KOPT-K1 (cell line): ENCODE results near the gene WSCD1.

Experiments
- H3K27ac ChIP-seq: fragments of 200-600 bp; sonication (generic); 2 replicates; pipeline ENCODE4 v1.5.1; 2016; ENCODE audit warnings: antibody characterized with exemption, mild to moderate bottlenecking, low read depth, low read length; ENCODE audit not compliant: poor library complexity, severe bottlenecking
- H3K36me3 ChIP-seq: fragments of 200-600 bp; sonication (generic); 2 replicates; pipeline ENCODE4 v1.5.1; 2017; ENCODE audit warnings: antibody characterized with exemption, mild to moderate bottlenecking, low read length, moderate library complexity; ENCODE audit not compliant: insufficient read depth
- H3K9me3 ChIP-seq: fragments of 200-600 bp; sonication (generic); 2 replicates; pipeline ENCODE4 v1.5.1; 2017; ENCODE audit warnings: antibody characterized with exemption, low read length, mild to moderate bottlenecking; ENCODE audit not compliant: insufficient read depth, poor library complexity, severe bottlenecking

WSCD1 gene

GRCh38 chr17:6069539-6070429 is at the start of gene WSCD1:
Gene WSCD1 (plus strand): TSS chr17:6070379. CDS start chr17:6080659, 10,280 bp downstream.
- no peak within 1 kb of the TSS for H3K27ac ChIP-seq
- H3K9me3 ChIP-seq = no peaks in the 10 kb centered on the region
- no peaks in the 10 kb centered on the region for H3K36me3 ChIP-seq

- H3K27ac ChIP-seq = no peak overlapping the region
- no peaks in the 10 kb centered on the region for H3K36me3 ChIP-seq
- no peaks in the 10 kb centered on the region for H3K9me3 ChIP-seq
Observed at GRCh38 chr17:6021011-6021400, 49.2 kb upstream of the WSCD1 start.

GRCh38 chr17:6021627-6022026 is 48.6 kb upstream of the WSCD1 start:
- H3K9me3 ChIP-seq = no peaks in the 10 kb centered on the region
- no peaks in the 10 kb centered on the region for H3K36me3 ChIP-seq
- H3K27ac ChIP-seq = no peak overlapping the region

- no peaks in the 10 kb centered on the region for H3K9me3 ChIP-seq
- no peaks in the 10 kb centered on the region for H3K36me3 ChIP-seq
- no peak overlapping the region for H3K27ac ChIP-seq
Observed at GRCh38 chr17:6023036-6023831, 46.9 kb upstream of the WSCD1 start.

DNA sequence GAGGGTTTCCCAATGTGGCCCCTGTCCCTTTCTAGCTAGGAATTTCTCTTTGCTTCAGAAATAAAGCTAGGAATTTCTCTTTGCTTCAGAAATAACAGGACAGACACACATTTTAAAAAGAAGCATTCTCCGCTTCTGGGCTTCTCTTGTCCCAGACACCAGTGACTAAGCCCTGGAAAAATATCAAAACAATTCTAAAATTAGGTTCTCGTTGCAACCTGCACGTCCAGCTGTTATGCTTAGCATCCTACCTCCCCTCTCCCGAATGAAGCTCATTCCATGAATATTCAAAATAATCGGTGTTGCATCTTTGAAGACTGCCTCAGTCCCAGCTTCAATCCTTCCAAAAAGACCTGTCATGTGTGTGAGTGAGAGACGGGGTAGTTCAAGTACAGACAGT is 45.6 kb upstream of the WSCD1 start:
- Histone ChIP-seq H3K36me3 (no peaks in the 10 kb centered on the region), H3K9me3 (no peaks in the 10 kb centered on the region), H3K27ac (no peak overlapping the region)

DNA sequence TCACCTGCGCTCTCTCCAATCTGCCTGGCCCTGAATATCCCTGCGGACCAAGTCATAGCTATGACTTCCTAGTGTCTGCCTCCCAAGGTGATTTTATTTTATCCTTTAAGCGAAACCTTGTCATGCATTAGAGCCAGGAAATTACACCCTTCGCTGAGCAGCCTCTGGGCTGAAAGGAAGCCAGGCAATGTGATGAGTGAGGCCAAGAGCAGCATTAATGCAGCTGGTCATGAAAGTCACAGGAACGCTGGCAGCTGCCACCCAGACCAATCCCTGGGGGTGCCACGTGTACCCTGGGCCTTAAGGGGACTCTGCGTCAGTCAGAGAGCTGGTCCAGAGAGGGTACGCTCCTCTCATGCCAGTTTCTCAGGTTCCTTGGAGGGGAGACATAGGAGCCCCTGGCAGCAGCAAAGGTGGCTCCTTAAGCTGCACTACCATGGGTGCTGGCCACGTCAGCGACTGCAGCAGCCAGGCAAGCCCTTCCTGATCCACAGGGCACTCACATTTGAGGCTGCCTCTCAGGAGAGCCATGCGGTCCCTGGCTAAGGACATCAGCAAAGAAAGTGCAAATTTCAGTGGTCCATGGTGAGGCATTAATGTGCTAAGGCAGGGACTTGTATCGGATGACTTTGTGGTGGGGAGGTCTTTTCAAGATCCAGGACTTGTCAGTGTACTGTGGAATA is 42.7 kb upstream of the WSCD1 start:
- Histone ChIP-seq H3K36me3 (no peaks in the 10 kb centered on the region), H3K27ac (no peak overlapping the region), H3K9me3 (no peaks in the 10 kb centered on the region)

DNA sequence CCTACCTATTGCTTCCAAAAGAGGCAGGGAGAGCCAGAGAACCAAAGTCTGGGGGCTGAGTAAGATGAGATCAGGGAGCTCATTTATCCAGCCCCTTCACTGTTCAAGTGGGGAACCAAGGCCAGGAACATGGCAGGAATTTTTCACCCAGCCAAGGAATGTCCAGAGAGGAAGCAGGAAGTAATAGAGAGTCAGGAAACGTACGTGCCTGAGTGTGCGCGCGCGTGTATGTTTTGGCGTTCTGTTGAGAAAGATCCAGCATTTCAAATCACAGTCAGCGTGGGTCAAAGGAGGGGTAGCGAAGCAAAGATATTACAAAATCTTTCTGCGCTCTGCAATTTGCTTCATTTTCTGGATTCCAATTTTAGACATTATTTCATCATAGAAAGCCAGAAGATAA is 41.9 kb upstream of the WSCD1 start:
- H3K27ac ChIP-seq = no peak overlapping the region
- H3K9me3 ChIP-seq = no peaks in the 10 kb centered on the region
- H3K36me3 ChIP-seq = no peaks in the 10 kb centered on the region

DNA sequence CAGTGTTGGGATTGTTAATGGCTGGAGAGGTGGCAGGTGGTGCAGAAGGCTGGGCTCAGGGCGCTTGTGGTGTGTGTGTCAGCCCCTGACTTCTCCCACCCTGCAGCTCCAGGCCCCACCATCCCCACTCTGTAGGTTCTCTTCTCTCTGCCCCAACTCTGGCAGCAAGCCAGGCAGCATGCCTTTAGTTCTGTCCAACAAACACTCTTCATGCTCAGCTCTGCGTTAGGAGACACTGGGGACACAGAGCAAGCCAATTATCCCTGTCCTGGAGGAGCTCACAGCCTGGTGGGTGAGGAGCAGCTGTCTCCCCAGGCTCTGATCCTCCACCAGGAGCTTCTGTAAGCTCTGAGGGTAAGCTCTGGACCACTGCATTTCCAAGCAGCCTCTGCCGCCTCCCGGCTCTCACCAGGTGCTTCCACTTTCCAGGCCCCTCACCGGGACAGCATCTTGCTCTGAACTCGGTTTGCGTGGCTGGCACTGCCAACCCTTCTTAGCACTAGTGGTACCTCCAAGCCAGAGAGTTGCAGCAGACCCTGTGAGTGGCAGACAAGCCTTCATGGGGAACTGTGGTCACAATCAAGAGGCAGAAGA is 34.3 kb upstream of the WSCD1 start:
- Histone ChIP-seq H3K27ac (no peak overlapping the region), H3K9me3 (no peaks in the 10 kb centered on the region), H3K36me3 (no peaks in the 10 kb centered on the region)

DNA sequence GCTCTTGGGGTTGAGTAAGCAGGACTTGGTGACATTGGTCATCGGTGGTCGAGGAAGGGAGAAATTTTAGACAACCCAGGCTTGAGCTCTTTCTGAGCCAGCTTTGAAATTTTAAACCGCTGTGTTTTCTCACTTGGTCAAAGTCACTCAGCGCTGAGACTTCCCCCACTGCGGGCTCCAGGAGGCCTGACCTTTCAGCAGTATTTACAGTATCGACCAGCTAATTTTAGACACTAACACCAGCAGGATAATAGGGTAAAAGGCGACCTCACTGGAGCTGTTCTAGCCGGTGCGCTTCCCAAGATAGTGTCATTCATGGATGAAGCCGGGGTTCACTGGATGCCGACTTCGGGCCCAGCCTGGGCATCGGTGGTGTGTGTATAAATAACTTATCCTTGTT is 29.7 kb upstream of the WSCD1 start:
- no peak overlapping the region for H3K27ac ChIP-seq
- H3K36me3 ChIP-seq = no peaks in the 10 kb centered on the region
- H3K9me3 ChIP-seq = no peaks in the 10 kb centered on the region

DNA sequence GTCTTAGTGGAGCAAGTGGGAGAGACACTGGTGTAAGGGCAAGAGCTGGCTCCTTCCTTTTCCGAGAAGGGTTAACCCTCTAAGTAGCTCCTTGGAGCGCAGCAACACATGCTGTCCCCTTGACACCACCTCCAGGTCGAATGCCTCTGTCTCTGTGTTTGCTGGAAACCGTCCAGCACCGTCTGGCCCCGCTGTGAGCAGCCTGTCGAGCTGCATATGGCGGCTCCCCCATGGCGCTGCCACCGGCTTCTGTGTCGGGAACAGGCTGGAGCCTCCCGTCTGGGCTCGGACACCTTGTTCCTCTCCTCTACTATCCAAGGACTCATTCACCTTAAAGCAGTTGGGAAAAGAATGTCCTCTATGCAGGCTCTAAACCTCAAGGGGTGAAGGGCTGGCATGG is 28.9 kb upstream of the WSCD1 start:
- Histone ChIP-seq H3K27ac (no peak overlapping the region), H3K36me3 (no peaks in the 10 kb centered on the region), H3K9me3 (no peaks in the 10 kb centered on the region)

GRCh38 chr17:6043405-6043804 is 26.8 kb upstream of the WSCD1 start:
- no peaks in the 10 kb centered on the region for H3K36me3 ChIP-seq
- no peaks in the 10 kb centered on the region for H3K9me3 ChIP-seq
- H3K27ac ChIP-seq = no peak overlapping the region

DNA sequence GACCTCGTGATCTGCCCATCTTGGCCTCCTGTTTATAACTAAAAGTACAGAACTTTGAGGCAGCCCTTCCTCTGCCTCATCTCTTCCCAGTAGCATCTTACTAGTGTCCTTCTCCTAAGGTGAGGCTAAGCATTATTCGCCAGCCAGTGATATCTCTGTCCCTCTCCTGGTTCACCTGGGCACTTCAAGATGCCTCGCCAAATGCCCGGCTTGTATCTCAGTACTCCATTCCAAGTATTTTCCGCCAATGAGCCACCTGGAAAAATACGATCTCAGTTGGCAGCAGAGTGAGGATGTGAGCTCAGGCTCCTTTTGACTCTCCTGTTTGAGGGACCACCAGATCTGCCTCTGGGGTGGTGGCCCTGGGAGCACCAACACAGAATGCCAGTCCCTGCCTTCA is 25.9 kb upstream of the WSCD1 start:
- Histone ChIP-seq H3K9me3 (no peaks in the 10 kb centered on the region), H3K27ac (no peak overlapping the region), H3K36me3 (no peaks in the 10 kb centered on the region)

GRCh38 chr17:6045621-6046357 is 24.4 kb upstream of the WSCD1 start:
- H3K36me3 ChIP-seq = no peaks in the 10 kb centered on the region
- no peak overlapping the region for H3K27ac ChIP-seq
- no peaks in the 10 kb centered on the region for H3K9me3 ChIP-seq

- Histone ChIP-seq H3K9me3 (no peaks in the 10 kb centered on the region), H3K27ac (no peak overlapping the region), H3K36me3 (no peaks in the 10 kb centered on the region)
Observed at GRCh38 chr17:6046431-6046830, 23.7 kb upstream of the WSCD1 start.
